K562 (cell line): ENCODE measurements around the gene PITHD1. TPM values are rescaled to one million over a fixed set of nuclear protein-coding genes. Genes with fewer than 3 reads are reported as not detected.
A peak's percentile ranks its signal among the peaks of the same experiment; 100 is the strongest.

Source experiments
- ATAC-seq: fragments of 200-7000 bp; cut with Tn5 transposase; 3 replicates; pipeline ENCODE4 v1.9.1; 2020; ENCODE audit warnings: moderate library complexity
- BruUV-seq: library from RNA; stranded (reverse); fragments of 400-500 nt; replicated peaks from 2 replicates; lab custom pipeline; 2021; lab: Mats Ljungman, UMichigan
- CTCF ChIA-PET: fragments of 300-600 bp; formaldehyde crosslinking; extraction: SDS; loops from one replicate; lab custom pipeline; 2021; ENCODE audit warnings: low intra/inter-chr PET ratio; lab: Yijun Ruan, JAX
- POLR2A ChIA-PET: fragments of 300-600, 350-650 bp; sonication (Branson Sonifier 250); formaldehyde crosslinking; extraction: SDS; loops from one replicate; lab custom pipeline; 2021; ENCODE audit warnings: antibody characterized with exemption, inconsistent platforms; lab: Yijun Ruan, JAX
- DNase-seq, 4 experiments: peaks; one replicate each; pipeline versions ENCODE4 v3.0.0 to v3.0.0-alpha.2; 2011 to 2018; ENCODE audit warnings: low spot score in 3 of 4, mixed read lengths in 3 of 4; ENCODE audit errors: extremely low read depth in 1 of 4
- FAIRE-seq: peaks from 2 replicates; lab custom pipeline; 2011; peaks lifted over from hg19 to GRCh38; lab: Jason Lieb, UNC
- H2AFZ ChIP-seq: 2 replicates; pipeline ENCODE4 v1.6.0; 2011; ENCODE audit warnings: low read depth, low read length, control low read depth, inconsistent platforms
- H3K27ac ChIP-seq: fragments of 200-600 bp; 3 replicates; pipeline ENCODE4 v1.8.0; 2011; ENCODE audit warnings: low read depth, mild to moderate bottlenecking, control low read depth, inconsistent platforms, low read length, moderate library complexity, mixed read lengths; ENCODE audit errors: extremely low read depth
- H3K27me3 ChIP-seq, 2 experiments: fragments of 300-600 bp in 1 of 2; 2 replicates in 1 of 2; 3 replicates in 1 of 2; pipeline versions ENCODE4 v1.6.0 to v1.8.0; 2011; ENCODE audit warnings: inconsistent platforms in 2 of 2, low read length in 2 of 2, mild to moderate bottlenecking in 1 of 2, mixed read lengths in 1 of 2, moderate library complexity in 1 of 2; ENCODE audit not compliant: control insufficient read depth in 2 of 2, insufficient read depth in 2 of 2
- H3K36me3 ChIP-seq: fragments of 300-600 bp; 3 replicates; pipeline ENCODE4 v1.8.0; 2011; ENCODE audit warnings: mild to moderate bottlenecking, low read length, inconsistent platforms; ENCODE audit not compliant: control insufficient read depth, insufficient read depth
- H3K4me1 ChIP-seq, 2 experiments: fragments of 200-600 bp in 1 of 2; replicated peaks in 1 of 2; 2 replicates in 1 of 2; 3 replicates in 1 of 2; pipeline versions ENCODE4 v1.5.1 to v1.8.0; 2011; ENCODE audit warnings: inconsistent platforms in 2 of 2, low read length in 2 of 2, mild to moderate bottlenecking in 1 of 2, mixed read lengths in 1 of 2, moderate library complexity in 1 of 2; ENCODE audit not compliant: control insufficient read depth in 2 of 2, insufficient read depth in 2 of 2
- H3K4me2 ChIP-seq: 2 replicates; pipeline ENCODE4 v1.6.1; 2011; ENCODE audit warnings: low read length, control low read depth, inconsistent platforms, mixed read lengths; ENCODE audit not compliant: insufficient read depth
- H3K4me3 ChIP-seq: fragments of 200-600 bp; sonication (generic), shearing (Covaris generic); 2 replicates; pipeline ENCODE4 v1.5.1; 2016; ENCODE audit warnings: control low read depth, inconsistent platforms
- H3K79me2 ChIP-seq: fragments of 200-600 bp; 3 replicates; pipeline ENCODE4 v1.8.0; 2011; ENCODE audit warnings: low read length, inconsistent platforms; ENCODE audit not compliant: control insufficient read depth, insufficient read depth
- H3K9ac ChIP-seq, 2 experiments: 2 replicates each; pipeline versions ENCODE4 v1.6.0 to v1.6.1; 2011; ENCODE audit warnings: low read depth in 2 of 2, low read length in 2 of 2, control low read depth in 1 of 2, inconsistent platforms in 1 of 2, mild to moderate bottlenecking in 1 of 2, mixed read lengths in 1 of 2; ENCODE audit not compliant: insufficient read depth in 1 of 2
- H3K9me1 ChIP-seq: one replicate; pipeline ENCODE4 v1.6.0; 2011; ENCODE audit warnings: inconsistent platforms, mild to moderate bottlenecking, low read length, moderate library complexity; ENCODE audit not compliant: control insufficient read depth, insufficient read depth
- H3K9me3 ChIP-seq: replicated peaks from 2 replicates; pipeline ENCODE4 v1.5.1; 2011; ENCODE audit warnings: low read depth, low read length, inconsistent platforms; ENCODE audit not compliant: control insufficient read depth, insufficient read depth
- H4K20me1 ChIP-seq: replicated peaks from 2 replicates; pipeline ENCODE4 v1.6.1; 2011; ENCODE audit warnings: low read length, inconsistent platforms, mixed read lengths; ENCODE audit not compliant: control insufficient read depth, insufficient read depth
- CBFA2T3 ChIP-seq: fragments of 450-650 bp; IDR thresholded peaks from 2 replicates; pipeline ENCODE4 v1.6.1; 2017
- E2F5 ChIP-seq: sonication (generic); formaldehyde crosslinking; IDR thresholded peaks from 2 replicates; pipeline ENCODE4 v1.8.0; 2022; ENCODE audit warnings: mild to moderate bottlenecking, missing genetic modification reagents
- HIVEP1 ChIP-seq: fragments of 250-450 bp; sonication (Bioruptor Pico); IDR thresholded peaks from 2 replicates; pipeline ENCODE4 v1.4.0; 2020; ENCODE audit warnings: mild to moderate bottlenecking
- MITF ChIP-seq: IDR thresholded peaks from 2 replicates; pipeline ENCODE4 v1.6.1; 2014; ENCODE audit warnings: antibody characterized with exemption
- NELFE ChIP-seq: IDR thresholded peaks from 2 replicates; pipeline ENCODE4 v1.6.1; 2011; ENCODE audit warnings: mild to moderate bottlenecking; ENCODE audit not compliant: insufficient read depth, insufficient read length
- SIRT6 ChIP-seq: IDR thresholded peaks from one replicate; pipeline ENCODE4 v1.6.1; 2012; ENCODE audit warnings: low read depth, mild to moderate bottlenecking, control low read depth, inconsistent platforms, low read length, moderate library complexity
- TEAD1 ChIP-seq, 2 experiments: fragments of 450-650 bp in 1 of 2; sonication (generic) in 1 of 2; formaldehyde crosslinking; IDR thresholded peaks; 2 replicates each; pipeline versions ENCODE4 v1.4.0 to v1.8.0; 2020 to 2022; ENCODE audit warnings: mild to moderate bottlenecking in 2 of 2, missing genetic modification reagents in 1 of 2
- ZBTB34 ChIP-seq: fragments of 250-450 bp; sonication (Bioruptor Pico); IDR thresholded peaks from 2 replicates; pipeline ENCODE4 v1.8.0; 2021; ENCODE audit warnings: mild to moderate bottlenecking, moderate library complexity
- ZKSCAN3 ChIP-seq: fragments of 250-450 bp; sonication (Bioruptor Pico); IDR thresholded peaks from 2 replicates; pipeline ENCODE4 v1.4.0; 2020
- ZNF263 ChIP-seq: sonication (generic); formaldehyde crosslinking; IDR thresholded peaks from 2 replicates; pipeline ENCODE4 v1.8.0; 2022; ENCODE audit warnings: mild to moderate bottlenecking, missing genetic modification reagents, borderline replicate concordance
- ZNF444 ChIP-seq: fragments of 250-450 bp; sonication (Bioruptor Pico); IDR thresholded peaks from 2 replicates; pipeline ENCODE4 v1.4.0; 2020; ENCODE audit warnings: mild to moderate bottlenecking, moderate library complexity
- ZNF583 ChIP-seq: fragments of 250-450 bp; sonication (Bioruptor Pico); IDR thresholded peaks from 2 replicates; pipeline ENCODE4 v1.4.0; 2020
- ZNF785 ChIP-seq: fragments of 250-450 bp; sonication (Bioruptor Pico); IDR thresholded peaks from 2 replicates; pipeline ENCODE4 v1.4.0; 2020; ENCODE audit warnings: mild to moderate bottlenecking
- WGBS: fragments of 100-300 bp; shearing (Covaris generic); methylation state at CpG from one replicate; pipeline ENCODE4 v1.1.6; 2016; ENCODE audit warnings: low coverage, mixed read lengths; ENCODE audit not compliant: insufficient coverage; ENCODE audit errors: missing lambda C conversion rate; 5-methylcytosine and 5-hydroxymethylcytosine counted together
- in situ Hi-C: fragments of 300-500 bp; cut with MboI; formaldehyde crosslinking; loops from 4 replicates; pipeline ENCODE4 v1.15.0; 2018; ENCODE audit warnings: inconsistent platforms, mixed read lengths
- intact Hi-C: fragments of 100-400 bp; cut with micrococcal nuclease; formaldehyde crosslinking; loops from 2 replicates; pipeline ENCODE4 v1.14.2; 2022
- polyA plus RNA-seq, 8 experiments: library from polyadenylated mRNA; depleted of rRNA in 4 of 8; stranded (reverse) in 5 of 8; unstranded in 3 of 8; fragments of >200 nt; fragmentation: Nextera tagmentation in 2 of 8; fragmentation: Illumina TruSeq in 1 of 8; extraction: Ambion mirVana in 2 of 8; extraction: Trizol in 1 of 8; gene quantifications; 2 replicates each; pipeline versions ENCODE4 v1.2.1 to v1.2.3, GENCODE V29; 2011 to 2014; ENCODE audit warnings: inconsistent platforms in 1 of 8, missing spikeins in 1 of 8
- total RNA-seq, 7 experiments: library from RNA; depleted of rRNA in 6 of 7; stranded (reverse); fragments of >200 nt in 6 of 7; fragmentation: Illumina TruSeq in 2 of 7; extraction: Trizol in 2 of 7; gene quantifications; 2 replicates each; pipeline versions ENCODE4 v1.2.1 to v1.2.3, GENCODE V29; 2011 to 2021; ENCODE audit warnings: low replicate concordance in 1 of 7

Gene PITHD1
- total and polyA plus RNA-seq, 9 of the 15 experiments (the other 6 are each of a cell fraction or from before 2014, with no cell fraction given): 46.5 to 175 (median 149) TPM

GRCh38 chr1:23823767-23824166, 45.5 kb downstream of the PITHD1 start:
- H3K79me2 ChIP-seq: peaks cover 14% of the 10 kb centered on the region
- peaks cover 5 to 17% of the 10 kb centered on the region in 2 experiments; a peak in 4 of 5 replicates for H3K4me1 ChIP-seq
- TF ChIP-seq CBFA2T3: 0 out of 2 replicates have a peak, but pooled peaks have one; percentile 31
- TF ChIP-seq ZBTB34 (CRISPR knock-in tag): no peak
- DNase-seq (no peak), ATAC-seq (no peak), FAIRE-seq (no peak)
- ChIA-PET CTCF (no interaction called here), POLR2A (interaction anchor here (1.2 to 3.3 kb wide), 3 partner anchors 10 to 46 kb away, joined by 6 to 12 read pairs (median 10); partner anchors contain the start of gene PITHD1)
- no peak overlapping the region for H2AFZ ChIP-seq
- H3K4me2 ChIP-seq: peak overlapping the region; percentile 100
- peak overlapping the region; percentile 90; the same call in 1 of the 2 replicates for H3K4me3 ChIP-seq
- peak overlapping the region; percentile 11 to 99; a peak in 3 of 4 replicates for H3K9ac ChIP-seq
- no peaks in the 10 kb centered on the region for H3K27me3 ChIP-seq
- H3K27ac ChIP-seq: no peak overlapping the region
- 42% methylated on average over 7 of the region's 7 CpGs for WGBS
- no TSS peak for BruUV-seq
- H3K36me3 ChIP-seq: no peaks in the 10 kb centered on the region; the same call in 2 of the 3 replicates
- no peaks in the 10 kb centered on the region for H3K9me1 ChIP-seq
- no peaks in the 10 kb centered on the region for H4K20me1 ChIP-seq
- H3K9me3 ChIP-seq: no peaks in the 10 kb centered on the region
- intact Hi-C loops: no loop called here
- in situ Hi-C loops: no loop called here

GRCh38 chr1:23824711-23825075, 46.5 kb downstream of the PITHD1 start:
- WGBS: under 1% methylated on average over 8 of the region's 8 CpGs
- peaks cover 14% of the 10 kb centered on the region for H3K79me2 ChIP-seq
- TF ChIP-seq MITF (no peak), ZNF583 (CRISPR knock-in tag) (no peak), ZNF263 (CRISPR knock-in tag) (0 out of 2 replicates have a peak, but pooled peaks have one; percentile 30), NELFE (no peak), HIVEP1 (CRISPR knock-in tag) (no peak), TEAD1 (CRISPR knock-in tag; IDR thresholded peaks at IDR 0.05) (no peak), ZNF444 (CRISPR knock-in tag) (no peak), ZNF785 (CRISPR knock-in tag) (no peak), ZKSCAN3 (CRISPR knock-in tag) (no peak), SIRT6 (no peak), E2F5 (CRISPR knock-in tag) (0 out of 2 replicates have a peak, but pooled peaks have one; percentile 10)

More at GRCh38 chr1:23824711-23825075, 46.5 kb downstream of the PITHD1 start:
- H3K27me3 ChIP-seq: no peaks in the 10 kb centered on the region
- ATAC-seq (no peak; the same call in 2 of the 3 replicates), DNase-seq (no peak), FAIRE-seq (no peak)
- no peaks in the 10 kb centered on the region for H3K9me1 ChIP-seq
- no peaks in the 10 kb centered on the region for H4K20me1 ChIP-seq
- peak overlapping the region; percentile 90 for H3K4me3 ChIP-seq
- POLR2A ChIA-PET: interaction anchor here (0.9 to 3.3 kb wide), 5 partner anchors 8 to 244 kb away, joined by 3 to 12 read pairs (median 4); no protein-coding TSS in a partner anchor
- H3K4me2 ChIP-seq: peak overlapping the region; percentile 100
- peaks cover 5 to 17% of the 10 kb centered on the region in 2 experiments; a peak in 4 of 5 replicates for H3K4me1 ChIP-seq
- no peaks in the 10 kb centered on the region; the same call in 2 of the 3 replicates for H3K36me3 ChIP-seq
- H2AFZ ChIP-seq: peak overlapping the region; percentile 93
- no peaks in the 10 kb centered on the region for H3K9me3 ChIP-seq
- intact Hi-C loops (no loop called here), in situ Hi-C loops (no loop called here)
- H3K27ac ChIP-seq: peak overlapping the region; percentile 88
- H3K9ac ChIP-seq: peak overlapping the region; percentile 99
- CTCF ChIA-PET: no interaction called here
- TSS peak; percentile 85 for BruUV-seq
